ENCODE measurements around the gene COX19. TPM values are rescaled to one million over a fixed set of nuclear protein-coding genes. Genes with fewer than 3 reads are reported as not detected.

COX19 gene
- polyA plus RNA-seq, 1 of the 3 experiments (the other 2 are of a cell fraction) = 7.6 TPM

DNA sequence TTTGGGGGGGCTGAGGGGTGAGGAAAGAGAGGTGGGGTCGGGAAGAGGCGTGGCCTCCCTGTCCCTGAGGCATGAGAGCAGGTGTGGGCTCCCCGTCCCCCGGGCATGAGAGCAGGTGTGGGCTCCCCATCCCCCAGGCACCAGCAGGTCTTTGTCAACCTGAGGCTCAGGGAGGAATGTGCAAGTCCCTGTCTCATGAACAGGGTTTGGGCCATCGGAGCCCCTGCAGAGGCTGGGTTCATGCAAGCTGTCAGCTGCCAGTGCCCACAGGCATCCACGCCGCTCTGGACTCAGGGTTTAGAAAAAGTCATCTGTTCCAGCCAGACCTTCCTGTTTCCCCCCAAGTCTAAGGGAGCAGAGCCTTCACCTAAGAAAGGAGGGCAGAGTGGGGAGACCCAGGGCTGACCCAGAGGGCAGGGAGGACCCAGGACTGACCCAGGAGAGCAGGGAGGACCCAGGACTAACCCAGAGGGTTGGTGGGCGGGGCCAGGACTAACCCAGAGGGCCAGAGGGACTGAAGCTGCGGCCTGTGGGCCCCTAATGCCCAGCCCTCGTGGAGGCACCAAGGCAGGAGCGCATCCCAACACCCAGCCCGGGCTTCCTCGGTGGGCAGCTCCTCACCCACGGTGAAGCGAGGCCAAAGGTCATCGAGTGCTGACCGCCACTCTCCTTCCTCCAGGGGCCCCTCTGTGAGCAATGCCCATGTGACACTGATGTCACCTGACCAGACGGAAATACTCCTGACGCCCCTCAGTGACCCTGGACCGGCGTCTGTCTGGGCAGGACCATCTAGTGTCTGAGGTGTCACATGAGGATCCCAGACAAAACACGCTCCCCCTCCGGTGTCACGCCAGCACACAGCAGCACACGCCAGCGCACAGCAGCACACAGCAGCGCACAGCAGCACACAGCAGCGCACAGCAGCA, 40.1 kb upstream of the COX19 start:
- Histone ChIP-seq H3K79me2 (ENCODE audit: insufficient read depth) (peaks cover 68% of the 10 kb centered on the region; the same call in 1 of the 2 replicates), H3K9me2 (no peaks in the 10 kb centered on the region), H4K20me1 (ENCODE audit: insufficient read depth) (peaks cover 91% of the 10 kb centered on the region), H3F3A (replicated peaks; ENCODE audit: insufficient read depth) (no peaks in the 10 kb centered on the region), H3K27ac (ENCODE audit: low read depth in 2 of 2, low read length in 1 of 2) (no peak overlapping the region; a peak in 1 of 4 replicates), H3K27me3 (ENCODE audit: insufficient read depth) (no peaks in the 10 kb centered on the region), H2AFZ (ENCODE audit: low read depth) (no peak overlapping the region), H3K9me3 (no peaks in the 10 kb centered on the region), H3K4me2 (no peak overlapping the region), H3K4me3 (ENCODE audit: low read depth in 2 of 2, low read length in 1 of 2) (no peak overlapping the region), H3K4me1 (ENCODE audit: control insufficient read depth in 1 of 2, insufficient read depth in 2 of 2, low read depth in 1 of 2, low read length in 1 of 2) (peaks cover 0 to 3% of the 10 kb centered on the region in 2 experiments; a peak in 1 of 4 replicates), H3K9ac (no peak overlapping the region), H3K36me3 (replicated peaks in 1 of 2; ENCODE audit: control insufficient read depth in 1 of 2, insufficient read depth in 2 of 2, low read length in 1 of 2) (peaks cover 8 to 14% of the 10 kb centered on the region in 2 experiments)
- POLR2A ChIA-PET = interaction anchor here (0.9 kb wide), 1 partner anchor 10 kb away, joined by 3 read pairs; no protein-coding TSS in a partner anchor
- no peak for DNase-seq
- TF ChIP-seq FOXJ3 (CRISPR knock-in tag; IDR thresholded peaks at IDR 0.05) (no peak), TAF1 (IDR thresholded peaks at IDR 0.05; ENCODE audit: borderline replicate concordance, low read depth, low read length) (no peak), EZH2phosphoT487 (IDR thresholded peaks at IDR 0.05; ENCODE audit: borderline replicate concordance, low read depth) (no peak), POLR2AphosphoS5 (IDR thresholded peaks at IDR 0.05; ENCODE audit: low read depth, low read length) (no peak), NRF1 (IDR thresholded peaks at IDR 0.05; ENCODE audit: low read depth, low read length) (no peak), SIN3A (IDR thresholded peaks at IDR 0.05; ENCODE audit: borderline replicate concordance, low read depth, low read length) (no peak)
- CTCF ChIA-PET = interaction anchor here (0.7 to 1.3 kb wide), 4 partner anchors 22 to 129 kb away, joined by 3 to 5 read pairs (median 4); no protein-coding TSS in a partner anchor
- 90% methylated on average over 26 of the region's 28 CpGs for WGBS (ENCODE audit: low lambda C conversion rate)

DNA sequence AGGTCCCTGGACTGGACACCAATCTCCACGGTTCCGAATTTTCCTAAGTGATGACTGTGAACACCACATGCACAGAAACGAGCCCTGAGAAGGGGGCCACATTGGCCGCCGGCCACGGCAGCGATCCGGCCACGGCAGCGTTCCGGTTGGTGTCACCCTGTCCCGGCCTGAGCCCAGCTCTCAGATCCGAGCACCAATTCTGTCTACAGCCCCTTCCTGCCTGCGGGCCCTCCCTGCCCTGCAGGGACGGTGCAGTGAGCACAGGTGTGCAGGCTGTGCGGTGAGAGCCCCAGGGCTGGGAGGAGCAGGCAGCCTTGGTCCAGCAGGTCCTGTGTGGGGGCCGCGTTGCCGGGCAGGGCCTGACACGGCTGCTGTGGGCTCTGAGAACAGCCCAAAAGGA, 39.3 kb upstream of the COX19 start:
- ChIA-PET CTCF (interaction anchor here (1.1 to 5.4 kb wide), 3 partner anchors 22 to 129 kb away, joined by 3 to 36 read pairs (median 5); no protein-coding TSS in a partner anchor), POLR2A (no interaction called here)
- H2AFZ ChIP-seq (ENCODE audit: low read depth) = no peak overlapping the region
- no peak overlapping the region; a peak in 1 of 4 replicates for H3K27ac ChIP-seq (ENCODE audit: low read depth in 2 of 2, low read length in 1 of 2)
- H3K4me2 ChIP-seq = no peak overlapping the region
- peaks cover 91% of the 10 kb centered on the region for H4K20me1 ChIP-seq (ENCODE audit: insufficient read depth)
- H3K9ac ChIP-seq = no peak overlapping the region
- WGBS (ENCODE audit: low lambda C conversion rate) = 97% methylated on average over 13 of the region's 20 CpGs
- H3F3A ChIP-seq (replicated peaks; ENCODE audit: insufficient read depth) = peaks cover under 1% of the 10 kb centered on the region
- peaks cover 13 to 14% of the 10 kb centered on the region in 2 experiments for H3K36me3 ChIP-seq (replicated peaks in 1 of 2; ENCODE audit: control insufficient read depth in 1 of 2, insufficient read depth in 2 of 2, low read length in 1 of 2)
- TF ChIP-seq RXRA (IDR thresholded peaks at IDR 0.05; ENCODE audit: borderline replicate concordance, low read depth) (no peak), MEF2A (IDR thresholded peaks at IDR 0.05; ENCODE audit: borderline replicate concordance, low read depth) (no peak), ELF1 (IDR thresholded peaks at IDR 0.05) (no peak), FOXJ3 (CRISPR knock-in tag; IDR thresholded peaks at IDR 0.05) (no peak), TEAD4 (IDR thresholded peaks at IDR 0.05; ENCODE audit: borderline replicate concordance, insufficient read depth) (no peak)
- DNase-seq = no peak
- H3K9me2 ChIP-seq = no peaks in the 10 kb centered on the region
- H3K79me2 ChIP-seq (ENCODE audit: insufficient read depth) = peaks cover 66% of the 10 kb centered on the region; the same call in 1 of the 2 replicates
- H3K27me3 ChIP-seq (ENCODE audit: insufficient read depth) = no peaks in the 10 kb centered on the region
- H3K9me3 ChIP-seq = no peaks in the 10 kb centered on the region
- H3K4me1 ChIP-seq (ENCODE audit: control insufficient read depth in 1 of 2, insufficient read depth in 2 of 2, low read depth in 1 of 2, low read length in 1 of 2) = peaks cover 0 to 3% of the 10 kb centered on the region in 2 experiments; a peak in 1 of 4 replicates
- no peak overlapping the region for H3K4me3 ChIP-seq (ENCODE audit: low read depth in 2 of 2, low read length in 1 of 2)
